Activated CD8-positive, alpha-beta memory T cell treated with anti-CD3 and anti-CD28 coated beads, Interleukin-2, amount 50 U/mL, for 24 hours (primary cell): ENCODE results near the gene RANBP17.
"Not testable (repeated sequence)": the region's sequence is repeated elsewhere in the genome, so short reads cannot be mapped to it uniquely, and the experiment has no call there.

Experiments used
- DNase-seq: peaks from one replicate; pipeline ENCODE4 v3.0.0-alpha.2; 2020; ENCODE audit errors: extremely low read depth

The RANBP17 gene

DNA sequence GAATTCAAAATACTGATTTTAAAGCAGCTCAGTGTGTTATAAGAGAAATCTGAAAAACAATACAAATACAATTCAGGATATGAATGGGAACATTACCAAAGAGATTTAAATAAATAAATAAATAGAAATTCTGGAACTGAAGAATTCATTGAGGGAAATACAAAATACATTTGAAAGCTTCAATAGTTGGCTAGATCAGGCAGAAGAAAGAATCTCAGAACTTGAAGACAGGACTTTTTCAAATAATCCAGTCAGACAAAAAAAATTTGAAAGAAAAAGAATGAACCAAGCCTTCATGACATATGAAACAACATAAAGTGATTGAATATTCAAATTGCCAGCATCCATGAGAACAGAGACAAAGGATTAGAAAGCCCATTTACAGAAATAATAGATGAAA is 387.6 kb downstream of the RANBP17 start:
- no peak for DNase-seq

DNA sequence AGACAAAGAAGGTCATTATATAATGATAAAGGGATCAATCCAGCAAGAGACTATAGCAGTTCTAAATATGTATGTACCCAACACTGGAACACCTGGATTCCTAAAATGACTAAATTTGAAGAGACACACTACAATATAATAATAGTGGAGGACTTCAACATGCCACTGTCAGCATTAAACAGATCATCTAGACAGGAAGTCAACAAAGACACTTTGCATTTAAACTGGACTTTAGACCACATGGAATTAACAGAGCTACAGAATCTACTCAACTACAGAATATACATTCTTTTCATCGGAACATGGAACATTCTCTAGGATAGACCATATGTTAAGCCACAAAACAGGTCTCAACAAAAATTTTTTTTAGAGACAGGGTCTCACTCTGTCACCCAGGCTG is 388.9 kb downstream of the RANBP17 start:
- DNase-seq = no peak

DNA sequence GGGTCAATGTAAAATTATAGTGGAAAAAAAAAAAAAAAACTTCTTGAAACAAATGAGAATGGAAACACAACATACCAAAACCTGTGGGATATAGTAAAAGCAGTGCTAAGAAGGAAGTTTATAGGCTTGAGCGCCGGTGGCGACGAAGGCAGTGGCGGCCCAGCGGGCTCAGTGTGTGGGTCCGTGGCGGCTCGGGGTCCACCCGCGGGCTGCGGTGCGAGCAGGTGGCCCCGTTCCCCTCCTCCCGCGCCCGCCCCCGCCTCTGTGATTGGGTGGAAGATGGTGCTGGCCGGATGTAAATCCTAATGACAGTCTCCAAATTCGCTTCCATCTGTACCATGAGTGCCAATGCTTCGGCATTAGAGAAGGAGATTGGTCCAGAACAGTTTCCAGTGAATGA is 389.7 kb downstream of the RANBP17 start:
- no peak for DNase-seq

DNA sequence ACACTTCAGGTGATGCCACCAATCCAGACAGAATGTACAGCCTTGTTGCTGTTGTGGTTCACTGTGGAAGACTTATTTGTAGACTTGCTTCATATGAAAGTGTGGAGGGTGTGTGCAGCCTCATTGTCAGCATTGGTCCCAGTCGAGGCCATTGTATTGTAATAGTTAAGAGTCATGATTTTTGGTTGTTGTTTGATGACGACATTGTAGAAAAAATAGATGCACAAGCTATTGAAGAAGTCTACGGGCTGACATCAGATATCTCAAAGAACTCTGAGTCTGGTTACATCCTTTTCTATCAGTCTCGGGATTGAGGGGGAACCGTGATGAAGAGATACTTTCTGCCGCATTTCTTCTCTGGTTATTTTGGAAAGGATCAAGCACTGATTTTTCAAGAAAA is 390.9 kb downstream of the RANBP17 start:
- DNase-seq = no peak

DNA sequence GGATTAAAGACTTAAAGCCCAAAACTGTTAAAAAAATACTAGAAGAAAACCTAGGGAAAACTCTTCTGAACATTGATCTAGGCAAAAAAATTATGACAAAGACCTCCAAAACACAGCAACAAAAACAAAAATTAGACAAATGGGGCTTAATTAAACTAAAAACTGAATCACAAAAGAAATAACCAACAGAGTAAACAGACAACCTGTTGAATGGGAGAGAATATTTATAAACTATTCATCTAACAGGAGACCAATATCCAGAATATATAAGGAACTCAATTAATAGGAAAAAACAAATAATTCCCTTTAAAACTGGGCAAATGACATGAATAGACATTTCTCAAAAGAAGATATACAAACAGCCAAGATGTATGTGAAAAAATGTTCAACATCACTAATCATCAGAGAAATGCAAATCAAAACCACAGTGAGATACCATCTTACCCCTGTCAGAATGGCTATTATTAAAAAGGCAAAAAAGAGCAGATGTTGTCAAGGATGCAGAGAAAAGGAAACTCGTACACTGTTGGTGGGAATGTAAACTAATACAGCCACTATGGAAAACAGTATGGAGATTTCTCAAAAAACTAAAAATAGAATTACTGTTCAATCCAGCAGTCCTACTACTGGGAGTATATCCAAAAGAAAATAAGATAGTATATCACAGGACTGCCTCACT is 397.1 kb downstream of the RANBP17 start:
- DNase-seq = no peak

DNA sequence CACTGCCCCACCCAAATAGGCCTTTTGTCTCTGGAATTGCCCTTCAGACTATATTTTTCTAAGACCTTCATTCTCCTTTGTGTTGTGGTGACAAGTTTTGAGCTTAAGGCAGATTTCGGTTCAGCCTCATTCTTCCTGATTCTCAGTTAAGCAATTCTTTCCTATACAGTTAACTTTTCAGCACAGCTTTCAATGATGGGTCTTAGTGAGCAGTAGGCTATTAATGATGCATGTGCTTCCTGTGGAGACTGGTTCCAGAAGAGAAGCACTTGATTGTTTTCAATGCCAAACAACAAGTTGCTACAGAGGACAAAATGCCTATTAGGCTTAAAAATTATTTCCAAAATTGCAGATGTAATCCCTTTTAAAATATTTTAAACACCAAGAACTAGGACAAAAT is 399.5 kb downstream of the RANBP17 start:
- no peak for DNase-seq

DNA sequence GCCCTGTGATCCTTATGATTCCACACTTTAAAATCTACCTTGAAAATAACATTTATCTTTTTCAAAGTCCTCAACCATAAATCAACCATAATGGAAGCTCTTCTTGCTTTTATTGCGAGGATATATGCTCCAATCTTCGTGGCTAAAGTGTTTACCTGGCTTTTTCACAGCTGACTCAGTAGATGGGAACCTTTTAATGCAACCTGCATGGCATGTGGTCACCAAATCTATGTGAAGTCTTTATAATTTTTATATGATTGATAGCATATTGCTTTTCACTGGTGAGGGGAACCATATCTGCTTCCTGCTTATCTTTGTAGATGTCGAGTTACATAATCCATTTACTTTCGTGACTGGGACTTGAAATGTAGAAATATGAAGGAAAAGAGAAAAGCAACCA is 400.1 kb downstream of the RANBP17 start:
- no peak for DNase-seq

DNA sequence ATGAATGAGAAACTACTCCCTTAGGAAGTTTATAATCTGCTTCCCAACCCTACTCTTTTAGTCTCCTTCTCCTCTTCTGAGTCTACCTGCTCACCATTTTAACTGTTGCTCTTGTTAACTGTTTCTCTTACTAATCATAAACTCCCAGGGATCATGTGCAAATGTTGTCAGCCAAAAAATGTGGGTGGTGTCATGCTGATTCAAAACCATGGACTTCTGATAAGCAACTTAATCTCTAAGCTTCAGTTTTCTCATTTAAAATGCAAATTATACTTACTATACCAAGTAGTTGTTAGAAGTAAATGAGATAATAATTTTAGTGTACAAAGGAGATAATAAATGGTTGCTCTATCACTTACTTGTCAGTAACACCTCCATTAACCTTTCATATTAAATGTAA is 401.4 kb downstream of the RANBP17 start:
- no peak for DNase-seq

DNA sequence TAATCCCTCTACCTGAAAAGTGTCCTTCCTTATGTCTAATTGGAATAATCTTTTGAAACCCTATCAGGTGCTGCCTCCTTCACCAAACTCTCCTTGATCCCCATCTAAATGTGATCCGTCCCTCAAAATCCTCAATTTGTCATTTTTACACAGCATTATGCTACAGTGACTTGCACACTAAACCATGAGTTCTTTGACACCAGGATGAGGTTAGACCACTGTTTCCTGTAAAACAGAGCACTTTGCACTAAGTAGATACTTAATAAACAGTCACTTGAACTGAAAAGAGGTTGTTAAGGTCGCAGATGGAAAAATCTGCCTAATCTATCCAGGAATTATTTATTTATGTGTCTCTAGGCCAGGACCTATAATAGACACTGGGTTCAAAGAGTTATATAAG is 403.0 kb downstream of the RANBP17 start:
- DNase-seq = no peak

DNA sequence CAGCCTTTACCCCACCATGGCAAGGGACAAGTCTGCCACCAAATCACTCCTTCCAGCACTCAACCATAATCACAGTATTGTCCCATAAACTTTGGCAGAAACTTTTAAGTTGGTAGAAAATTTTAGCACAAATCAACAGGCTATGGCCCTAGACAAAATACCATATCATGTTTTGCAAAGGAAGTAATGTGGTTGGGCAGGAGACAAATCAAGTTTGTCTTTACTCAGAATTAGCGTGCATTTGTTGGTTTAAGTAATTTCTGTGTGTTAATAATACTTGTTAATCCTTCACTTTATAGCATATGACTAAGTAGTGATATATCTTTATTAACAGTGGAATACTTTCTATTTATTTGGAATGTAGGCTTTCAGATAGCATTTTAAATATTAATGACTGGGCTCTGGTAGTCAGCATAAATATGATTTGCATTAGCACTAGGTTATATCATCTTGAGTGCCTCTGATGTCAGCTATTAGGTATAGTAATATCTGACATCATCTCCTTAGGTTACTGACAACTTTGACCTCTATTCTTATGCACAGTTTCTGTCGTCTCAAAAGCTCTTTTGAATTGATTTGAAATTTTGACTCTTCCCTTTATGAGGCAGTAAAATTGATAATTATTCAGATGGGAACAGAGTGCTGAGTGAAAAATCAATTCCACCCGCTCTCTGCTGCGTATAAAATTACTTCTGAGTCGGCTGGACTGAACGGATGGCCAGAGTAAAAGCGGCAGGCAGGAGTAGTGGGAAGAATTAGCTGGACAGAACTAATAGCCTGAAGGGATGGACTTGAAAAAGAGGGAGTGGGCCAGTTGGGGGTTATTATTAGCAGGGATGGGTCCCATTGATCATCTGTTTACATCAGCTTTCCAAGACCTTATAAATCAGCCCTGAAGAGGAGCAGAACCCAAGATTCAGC is 407.1 kb downstream of the RANBP17 start:
- DNase-seq = no peak

DNA sequence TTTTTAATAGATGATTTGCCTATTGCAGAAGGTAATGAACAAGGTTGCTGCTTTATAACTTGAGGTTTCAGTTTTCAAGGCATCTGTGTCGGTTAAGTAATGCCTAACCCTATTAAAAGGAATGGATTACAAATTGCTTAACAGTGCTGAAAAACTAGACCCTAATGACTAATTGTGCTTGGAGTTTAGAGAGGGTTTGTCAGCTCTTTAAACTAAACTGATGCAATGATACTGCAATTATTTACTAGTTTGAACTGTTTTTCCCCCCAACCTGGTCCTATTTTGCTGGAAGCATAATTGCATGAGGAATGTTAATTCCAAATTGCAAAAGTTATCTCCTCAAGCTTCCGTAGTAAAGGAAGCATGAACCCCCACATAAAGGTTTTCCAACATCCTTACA is 407.9 kb downstream of the RANBP17 start:
- DNase-seq = no peak

DNA sequence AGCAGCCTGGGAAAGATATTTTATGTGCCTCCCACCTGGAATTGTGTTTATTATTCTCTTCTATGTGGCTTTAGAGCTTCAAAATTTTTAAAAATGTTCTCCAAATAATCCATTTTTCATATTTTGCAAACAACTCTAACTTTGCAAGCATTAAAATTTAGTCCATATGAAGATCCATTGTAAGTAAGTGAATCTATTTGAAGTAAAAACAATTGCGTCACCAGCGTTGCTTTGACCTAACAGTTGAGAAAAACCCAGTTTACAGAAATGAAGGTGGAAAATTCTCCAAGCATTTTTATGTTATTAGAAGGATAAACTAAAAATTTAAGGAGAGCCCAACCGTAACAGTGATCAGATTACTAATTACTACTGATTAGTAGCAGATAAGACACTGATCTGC is 408.3 kb downstream of the RANBP17 start:
- no peak for DNase-seq

DNA sequence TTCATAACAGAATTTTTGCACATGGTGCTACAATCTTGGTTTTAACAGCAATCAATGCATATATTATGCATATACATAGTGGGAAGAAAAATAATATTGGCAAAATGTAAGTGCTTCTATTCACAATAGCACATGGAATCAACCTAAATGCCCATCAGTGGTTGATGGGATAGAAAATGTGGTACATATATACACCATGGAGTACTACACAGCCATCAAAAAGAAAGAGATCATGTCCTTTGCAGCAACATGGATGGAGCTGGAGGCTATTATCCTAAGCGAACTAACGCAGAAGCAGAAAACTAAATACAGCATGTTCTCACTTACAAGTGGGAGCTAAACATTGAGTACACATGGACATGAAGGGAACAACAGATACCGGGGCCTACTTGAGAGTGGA is 410.0 kb downstream of the RANBP17 start:
- DNase-seq = no peak

DNA sequence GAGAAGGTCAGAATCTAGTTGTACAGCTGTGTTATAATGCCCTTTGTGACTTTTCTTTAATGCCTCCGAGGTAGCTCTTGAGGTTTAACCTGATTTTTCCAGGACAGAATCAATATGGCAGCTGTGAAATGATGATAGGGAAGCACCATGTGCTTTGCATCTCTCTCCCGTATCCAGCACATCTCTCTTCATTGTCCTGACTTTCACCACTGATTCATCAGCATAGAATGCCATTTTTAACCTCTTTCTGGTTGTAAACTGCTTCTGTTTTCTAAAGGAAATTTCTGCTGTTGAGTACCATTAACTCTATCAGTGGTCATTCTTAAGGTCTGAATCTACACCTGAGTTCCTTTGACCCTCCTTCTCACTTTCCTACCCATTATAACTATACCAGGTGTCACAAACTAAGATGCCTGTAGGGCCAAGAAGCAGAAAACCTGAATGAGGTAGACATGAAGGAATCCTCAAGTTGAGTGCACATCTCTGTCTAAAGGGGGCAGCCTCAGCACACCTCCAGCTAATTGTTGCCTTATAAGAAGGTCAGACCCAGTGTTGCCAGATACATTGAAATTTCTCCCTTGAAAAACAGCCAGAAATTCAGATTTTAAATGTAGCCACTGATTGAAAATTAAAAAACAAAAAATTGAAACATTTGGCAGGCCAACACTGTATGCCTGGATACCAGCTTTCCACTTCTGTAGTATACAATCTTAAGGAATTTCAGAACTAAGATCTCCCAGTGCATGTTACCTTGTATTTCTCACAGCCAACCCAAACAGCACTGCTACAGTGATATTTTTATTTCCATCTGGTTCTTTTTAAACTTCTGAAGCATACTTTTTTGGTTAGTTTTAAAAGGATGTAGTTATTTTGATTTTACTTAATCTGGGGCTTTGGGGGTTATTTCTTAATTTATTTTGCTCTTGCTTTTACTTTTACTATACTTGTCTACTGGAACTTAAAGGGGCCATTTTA is 411.5 kb downstream of the RANBP17 start:
- DNase-seq = no peak

DNA sequence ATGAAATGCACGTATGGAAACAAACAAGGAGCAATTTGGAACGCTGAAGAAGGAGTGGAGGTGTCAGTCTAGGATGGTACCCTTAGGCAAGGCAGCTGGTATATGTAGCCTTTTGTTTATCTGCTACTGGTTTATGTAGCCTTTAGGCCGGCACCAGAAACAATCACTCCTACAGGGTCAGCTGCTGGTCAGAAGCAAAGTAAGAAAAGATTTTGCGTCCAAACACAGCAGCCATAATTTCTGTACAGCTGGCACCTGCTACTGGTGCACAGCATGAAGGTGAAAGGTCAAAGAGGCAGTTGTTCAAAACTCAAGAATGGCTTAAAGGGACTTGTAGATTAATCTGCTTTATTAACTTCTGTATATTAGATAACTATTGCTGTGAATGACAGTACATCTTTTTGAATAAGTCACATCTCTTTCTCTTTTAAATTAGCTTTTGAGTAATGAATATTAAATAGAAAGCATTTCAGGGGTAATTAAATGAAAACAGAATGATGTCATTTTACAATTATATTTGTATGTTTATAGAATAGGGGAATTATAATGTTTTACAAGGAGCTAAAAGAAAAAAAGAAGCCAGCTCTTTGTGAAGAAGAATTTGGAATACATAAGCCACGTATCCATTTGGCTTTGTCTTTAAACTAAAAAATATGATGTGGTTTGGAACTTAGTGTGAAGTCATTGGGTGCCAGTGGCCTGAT is 414.2 kb downstream of the RANBP17 start:
- DNase-seq = no peak

DNA sequence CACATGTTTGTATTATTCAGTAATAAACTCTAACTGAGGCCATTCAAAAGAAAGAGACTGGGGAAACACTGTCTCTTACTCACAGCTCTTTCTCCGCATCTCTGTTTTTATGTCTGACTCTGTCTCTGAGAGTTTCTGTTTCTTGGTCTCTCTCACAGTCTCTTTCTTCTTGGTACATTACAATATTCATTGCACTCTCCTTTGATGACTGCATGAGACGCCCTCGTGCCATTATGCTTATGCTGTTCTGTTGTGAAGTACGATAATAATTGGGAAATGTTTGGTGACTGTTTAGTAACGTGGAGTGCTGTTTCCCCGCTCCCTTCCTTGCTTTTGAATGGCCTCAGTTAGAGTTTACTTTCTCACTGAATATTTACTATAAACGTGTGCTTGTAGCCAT is 421.9 kb downstream of the RANBP17 start:
- DNase-seq = no peak

DNA sequence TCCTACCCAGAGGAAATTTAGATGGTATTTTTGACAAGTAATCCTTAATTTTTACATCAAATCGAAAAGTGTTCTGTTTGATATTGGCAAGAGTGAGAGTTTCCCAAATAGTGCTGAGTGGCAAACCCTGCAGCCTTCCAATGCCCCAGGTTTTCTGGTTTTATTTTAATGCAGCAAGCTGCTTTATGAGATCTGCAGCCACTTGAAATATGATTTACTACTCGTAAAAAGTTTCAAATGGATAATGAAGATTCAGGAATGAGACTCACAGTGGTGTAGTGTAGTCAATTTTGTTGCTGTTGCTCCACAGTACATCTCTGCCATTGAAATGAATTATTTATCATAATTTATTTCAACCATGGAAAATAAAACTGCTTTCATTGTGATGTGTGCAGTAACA is 423.6 kb downstream of the RANBP17 start:
- DNase-seq = no peak

DNA sequence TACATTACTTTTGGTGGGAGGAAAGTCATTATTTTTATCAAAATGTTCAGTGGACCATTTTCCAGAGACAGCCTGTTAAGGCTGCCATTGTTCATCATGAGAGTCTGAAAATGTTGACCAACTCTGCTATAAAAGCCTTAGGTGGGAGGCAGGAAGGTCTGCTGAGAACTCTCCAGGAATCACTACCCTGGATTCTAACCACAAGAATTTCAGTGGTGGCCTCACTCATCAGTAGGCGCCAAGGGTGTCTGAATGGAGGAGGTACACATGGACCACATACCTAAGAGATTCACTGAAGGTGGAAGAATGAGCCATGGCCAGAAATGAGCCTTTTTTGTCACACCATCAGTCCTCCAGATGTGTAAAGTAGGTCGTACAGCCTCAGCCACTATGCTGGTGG is 426.2 kb downstream of the RANBP17 start:
- DNase-seq = no peak

DNA sequence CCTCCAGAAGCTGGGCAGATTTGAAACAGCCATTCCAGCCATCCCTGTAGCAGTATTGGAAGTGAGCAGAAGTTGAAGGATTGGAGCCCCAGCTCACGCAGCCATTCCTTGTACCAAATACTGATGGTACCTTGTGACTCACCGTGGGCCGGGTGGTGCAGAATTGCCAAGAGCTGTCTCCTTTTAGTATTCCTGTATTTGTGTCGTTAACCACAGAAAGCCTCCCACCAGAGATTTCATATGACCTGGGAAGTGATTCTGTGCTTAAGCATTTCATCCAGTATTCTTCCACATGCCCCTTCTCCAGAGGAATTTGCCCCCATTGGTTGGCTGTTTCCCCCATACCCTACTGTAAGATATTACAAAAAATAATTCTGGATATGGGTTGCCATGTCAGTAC is 429.6 kb downstream of the RANBP17 start:
- DNase-seq = no peak

DNA sequence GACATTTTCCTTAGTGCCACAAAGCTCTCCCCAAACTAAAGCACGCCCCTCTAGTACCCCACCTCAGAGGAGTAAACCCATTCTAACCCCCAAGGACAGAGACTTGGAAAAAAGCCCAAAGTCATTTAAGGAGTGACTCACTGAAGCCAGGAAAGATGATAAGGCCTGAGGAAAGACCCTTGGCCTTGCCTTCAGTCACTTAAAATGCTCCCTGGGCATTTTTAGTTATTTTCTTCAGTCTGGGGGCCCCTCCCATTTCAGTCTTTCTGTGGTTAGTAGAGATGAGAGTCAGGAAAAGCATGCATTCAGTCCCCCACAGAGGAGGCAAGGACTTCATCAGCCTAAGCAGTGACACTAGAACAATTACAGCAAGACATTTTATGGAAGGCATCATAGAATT is 433.5 kb downstream of the RANBP17 start:
- DNase-seq = no peak

DNA sequence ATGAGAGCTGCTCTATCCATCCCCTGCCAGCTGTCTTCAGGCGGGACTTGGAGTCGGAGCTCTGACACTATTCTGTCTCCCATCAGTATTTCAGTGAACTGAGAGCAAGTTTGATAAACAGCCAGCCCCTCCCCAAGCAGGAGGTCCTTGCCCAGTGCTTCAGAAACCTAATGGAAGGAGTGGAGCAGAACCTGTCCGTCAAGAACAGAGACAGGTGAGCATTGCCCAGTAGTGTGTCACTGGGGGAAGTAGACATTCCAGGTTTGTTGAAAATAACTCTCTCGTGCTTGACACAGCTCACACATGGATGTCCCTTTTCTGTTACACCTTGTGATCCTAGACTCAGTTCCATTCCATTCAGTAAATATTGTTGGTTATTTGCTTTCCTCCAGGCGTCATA is 434.0 kb downstream of the RANBP17 start:
- DNase-seq = no peak

DNA sequence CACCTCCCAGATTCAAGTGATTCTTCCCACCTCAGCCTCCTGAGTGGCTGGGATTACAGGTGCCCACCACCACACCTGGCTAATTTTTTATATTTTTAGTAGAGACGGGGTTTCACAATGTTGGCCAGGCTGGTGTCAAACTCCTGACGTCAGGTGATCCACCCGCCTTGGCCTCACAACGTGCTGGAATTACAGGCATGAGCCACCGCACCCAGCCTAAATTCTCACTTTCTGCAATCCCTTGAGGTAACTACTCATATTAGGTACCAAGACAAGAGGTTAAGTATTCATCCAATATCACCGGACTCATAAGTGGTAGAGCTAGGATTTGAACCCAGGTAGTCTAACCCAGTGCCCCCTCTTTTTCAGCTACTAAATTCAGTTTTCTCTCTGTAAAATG is 436.1 kb downstream of the RANBP17 start:
- DNase-seq = not testable (repeated sequence)
